HL-60/S4 (cell line): ENCODE data around the gene TMEM119.

Experiments
- in situ Hi-C: fragments of 300-500 bp; cut with MboI; formaldehyde crosslinking; loops from 2 replicates; pipeline ENCODE4 v1.14.3; 2022; ENCODE audit warnings: low sequenced_read_pairs

TMEM119 gene

GRCh38 chr12:108585864-108586263 is 12.0 kb downstream of the TMEM119 start:
- in situ Hi-C loops: no loop called here

DNA sequence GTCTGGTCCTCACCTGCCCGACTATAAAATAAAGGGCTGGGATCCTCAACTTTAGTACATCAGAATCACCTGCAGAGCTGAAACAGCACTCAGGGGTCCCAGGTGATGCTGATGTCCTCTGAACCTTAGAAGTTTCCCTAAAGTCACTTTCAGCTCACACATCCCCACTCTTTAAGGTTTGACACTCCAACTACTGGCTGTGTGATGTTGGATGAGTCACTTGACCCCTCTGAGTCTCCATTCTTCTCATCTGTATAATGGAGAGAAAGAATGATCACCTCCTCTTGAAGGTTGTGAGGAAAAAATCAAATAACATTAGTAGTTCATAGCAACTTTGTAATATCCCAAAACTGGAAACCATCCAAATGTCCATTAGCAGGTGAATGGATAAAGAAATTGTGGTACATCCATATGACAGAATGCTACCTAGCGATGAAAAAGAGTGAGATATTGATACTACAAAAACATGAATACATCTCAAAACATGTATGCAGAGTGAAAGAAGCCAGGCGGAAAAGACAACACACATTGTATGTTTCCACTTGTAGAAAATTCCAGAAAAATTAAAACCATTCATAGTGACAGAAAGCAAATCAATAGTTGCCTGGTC is 13.3 kb downstream of the TMEM119 start:
- in situ Hi-C loops: no loop called here

- in situ Hi-C loops: no loop called here
These were observed 13.9 kb downstream of the TMEM119 start for GRCh38 chr12:108583991-108584390.

DNA sequence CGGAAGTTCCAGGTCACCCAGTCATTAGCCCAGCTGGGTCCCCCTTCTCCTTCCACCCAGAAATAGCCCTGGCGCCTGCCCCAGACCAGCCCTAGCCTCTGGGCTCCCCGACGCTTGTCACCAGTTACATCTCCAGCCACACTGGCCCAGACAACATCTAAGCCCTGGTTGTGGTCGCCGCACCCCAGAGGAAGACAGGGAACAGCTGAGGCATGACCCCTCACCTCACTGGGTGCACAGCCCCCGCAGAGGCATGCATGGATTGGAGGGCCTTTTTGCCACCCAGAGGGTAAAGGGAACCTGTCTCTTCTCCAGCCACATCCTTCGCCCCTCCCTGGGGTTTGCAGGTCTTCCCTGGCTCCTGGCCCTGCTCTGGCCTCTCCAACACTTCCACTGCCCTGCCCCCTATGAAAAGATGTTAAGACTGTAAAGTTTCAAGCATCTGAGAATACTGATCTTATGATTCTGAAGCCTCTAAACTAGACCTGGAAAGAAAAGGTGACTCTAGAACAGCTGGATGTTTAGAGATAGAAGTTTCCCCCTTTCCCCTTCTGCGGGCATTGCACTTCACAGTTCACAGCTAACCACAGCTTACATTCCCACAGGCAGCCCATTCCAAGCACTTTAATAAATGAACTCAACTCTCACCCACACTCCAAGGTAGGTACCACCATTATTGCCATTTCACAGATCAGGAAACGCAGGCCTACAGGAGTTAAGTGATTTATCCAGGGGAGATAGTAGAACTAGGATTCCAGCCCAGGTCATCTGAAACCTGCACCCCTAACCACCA is 14.7 kb downstream of the TMEM119 start:
- in situ Hi-C loops: no loop called here

DNA sequence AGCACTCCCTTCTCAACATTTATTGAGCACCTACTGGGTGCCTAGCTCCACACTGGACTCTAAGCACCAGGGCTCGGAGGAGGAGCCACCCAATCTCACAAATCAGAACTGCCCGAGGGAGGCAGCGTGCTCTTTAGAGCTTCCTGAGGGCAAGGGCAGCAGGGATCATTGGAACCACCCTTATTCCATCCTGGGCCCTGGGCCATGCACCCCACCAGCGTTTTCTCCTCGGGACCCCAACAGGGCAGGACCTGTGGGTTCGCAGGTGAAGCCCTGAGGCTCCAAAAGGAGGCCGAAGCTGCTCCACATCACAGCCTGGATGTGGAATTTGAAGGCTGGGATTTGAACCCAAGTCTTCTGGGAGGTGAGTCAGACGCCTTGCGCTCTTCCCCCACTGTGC is 15.4 kb downstream of the TMEM119 start:
- in situ Hi-C loops: no loop called here

DNA sequence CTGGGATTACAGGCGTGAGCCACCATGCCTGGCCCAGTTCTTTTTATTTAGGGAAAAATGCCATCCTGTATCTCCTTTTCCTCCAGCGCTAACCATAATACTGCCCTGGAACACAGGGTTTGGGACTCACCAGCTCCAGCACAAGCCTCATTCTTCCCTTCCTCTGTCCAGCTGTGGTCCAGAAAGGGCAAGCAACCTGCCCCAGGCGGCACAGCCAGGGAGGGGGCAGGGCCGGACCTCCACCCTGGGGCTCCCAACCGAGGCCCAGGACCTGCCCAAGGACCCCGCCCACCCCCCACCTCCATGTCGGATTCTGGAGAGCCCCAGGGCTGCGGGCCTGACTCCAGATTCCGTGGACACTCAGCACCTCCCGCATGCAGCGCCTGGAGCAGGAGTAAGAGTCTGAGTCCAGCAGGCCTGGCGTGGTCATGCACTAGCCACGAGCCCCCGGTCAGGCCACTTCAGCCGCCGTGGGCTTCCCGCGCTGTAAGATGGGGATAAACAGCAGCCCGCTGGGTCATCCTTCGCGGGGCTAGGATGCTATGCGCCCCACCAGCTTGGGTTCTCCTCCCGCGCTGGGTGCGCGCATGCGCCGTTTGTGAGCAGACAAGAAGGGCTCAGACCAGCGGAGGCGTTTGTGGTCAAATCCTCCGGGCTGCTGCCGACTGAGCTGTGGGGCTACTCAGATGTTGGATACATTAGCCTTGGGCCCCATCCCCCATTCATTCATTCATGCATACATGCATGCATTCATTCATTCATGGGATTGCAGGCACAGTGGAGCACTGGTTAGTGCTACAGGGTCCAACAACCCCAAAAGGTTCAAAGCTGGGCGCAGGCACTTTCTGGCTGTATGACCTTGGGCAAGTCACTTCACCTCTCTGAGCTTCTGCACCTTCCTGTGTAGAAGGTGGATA is 16.3 kb downstream of the TMEM119 start:
- in situ Hi-C loops: no loop called here

DNA sequence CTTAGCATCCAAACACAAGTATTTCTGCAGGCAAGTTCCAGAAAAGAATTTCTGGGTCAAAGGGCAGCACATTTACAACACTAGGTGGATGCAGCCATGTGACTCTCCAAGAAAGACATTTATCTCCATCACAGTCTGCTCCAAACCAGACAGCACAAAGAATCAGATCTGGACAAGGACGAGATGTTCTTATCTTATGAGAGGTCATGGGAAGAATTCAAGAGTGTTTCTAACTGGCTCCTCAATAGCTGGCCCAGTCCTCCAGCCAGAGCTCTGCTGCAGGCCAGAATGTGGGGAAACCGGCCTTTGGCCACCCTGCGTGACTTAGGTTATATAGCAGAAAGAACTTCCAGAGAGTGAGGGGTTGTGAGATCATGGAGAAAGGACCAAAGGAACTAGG is 17.4 kb downstream of the TMEM119 start:
- in situ Hi-C loops: no loop called here

GRCh38 chr12:108578813-108579212 is 19.1 kb downstream of the TMEM119 start:
- in situ Hi-C loops: no loop called here

DNA sequence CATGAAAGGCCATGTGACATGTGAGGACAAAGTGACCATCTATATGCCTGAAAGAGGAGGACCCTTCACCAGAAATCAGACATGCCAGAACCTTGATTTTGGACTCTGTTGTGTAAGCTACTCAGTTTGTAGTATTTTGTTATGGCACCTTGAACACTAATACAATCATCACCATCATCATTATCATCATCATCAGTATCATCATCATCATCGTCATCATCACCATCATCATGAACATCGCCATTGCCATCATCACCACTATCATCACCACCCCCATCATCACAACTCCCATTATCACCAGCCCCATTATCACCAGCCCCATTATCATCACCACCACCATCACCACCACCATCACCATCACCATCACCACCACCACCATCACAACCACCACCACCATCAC is 19.6 kb downstream of the TMEM119 start:
- in situ Hi-C loops: no loop called here

- in situ Hi-C loops: no loop called here
These were observed 20.4 kb downstream of the TMEM119 start for GRCh38 chr12:108577458-108577857.

DNA sequence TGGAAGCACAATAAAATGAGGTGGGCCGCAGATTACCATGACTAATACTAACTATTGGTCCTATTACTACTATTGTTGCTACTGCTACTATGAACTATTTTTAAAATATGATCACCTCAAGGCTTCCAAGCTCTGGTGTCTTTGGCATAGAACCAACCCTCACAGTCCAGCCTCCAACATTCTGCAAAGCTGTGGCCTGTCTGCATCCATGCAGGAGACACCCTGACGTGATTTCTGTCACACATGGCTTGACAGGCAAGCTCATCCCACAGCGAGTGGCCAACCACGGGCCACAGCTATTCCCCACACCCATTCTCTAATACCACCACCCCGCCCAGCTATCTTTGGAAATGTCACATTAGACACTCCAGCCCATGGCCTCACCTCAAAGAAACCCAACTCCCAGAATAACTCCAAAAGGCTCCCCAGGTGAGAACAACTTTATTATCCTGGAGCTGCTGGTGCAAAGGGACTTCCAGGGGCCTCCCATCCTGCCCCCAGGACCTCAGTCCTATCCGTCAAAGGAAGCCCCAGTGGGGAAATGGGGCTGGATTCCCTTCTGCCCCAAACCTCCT is 21.1 kb downstream of the TMEM119 start:
- in situ Hi-C loops: no loop called here

GRCh38 chr12:108575199-108575912 is 22.5 kb downstream of the TMEM119 start:
- in situ Hi-C loops: no loop called here

DNA sequence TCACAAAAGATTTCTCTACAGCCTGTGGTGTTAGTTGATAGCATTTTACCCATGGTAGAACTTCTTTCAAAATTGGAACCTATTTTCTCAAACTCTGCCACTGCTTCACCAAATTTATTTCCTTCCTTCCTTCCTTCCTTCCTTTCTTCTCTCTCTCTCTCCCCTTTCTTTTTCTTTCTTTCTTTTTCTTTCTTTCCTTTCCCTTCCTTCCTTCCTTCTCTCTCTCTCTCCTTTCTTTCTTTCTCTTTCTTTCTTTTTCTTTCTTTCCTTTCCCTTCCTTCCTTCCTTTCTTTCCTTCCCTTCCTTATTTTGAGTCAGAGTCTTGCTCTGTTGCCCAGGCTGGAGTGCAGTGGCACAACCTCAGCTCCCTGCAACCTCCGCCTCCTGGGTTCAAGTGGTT is 23.6 kb downstream of the TMEM119 start:
- in situ Hi-C loops: loop anchor here (25.0 kb wide), 1 partner anchor 513 kb away; the partner anchor contains the start of genes ALKBH2 and UNG

DNA sequence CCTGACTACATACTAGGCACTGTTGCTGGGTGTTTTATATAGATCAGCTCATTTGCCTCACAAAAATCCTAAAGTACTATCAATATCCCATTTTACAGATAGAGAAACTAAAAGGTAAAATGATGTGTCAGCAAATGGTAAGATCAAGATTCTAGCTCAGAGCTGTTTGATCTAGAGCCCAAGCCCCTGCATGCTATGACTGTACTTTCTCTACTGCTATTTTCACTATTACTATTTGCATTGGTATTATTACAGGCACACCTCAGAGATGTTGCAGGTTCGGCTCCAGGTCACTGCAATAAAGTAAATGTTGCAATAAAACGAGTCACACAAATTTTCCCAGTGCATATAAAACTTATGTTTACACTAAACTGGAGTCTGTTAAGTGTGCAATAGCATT is 24.6 kb downstream of the TMEM119 start:
- in situ Hi-C loops: loop anchor here (25.0 kb wide), 1 partner anchor 514 kb away; the partner anchor contains the start of genes ALKBH2 and UNG

GRCh38 chr12:108572166-108572790 is 25.6 kb downstream of the TMEM119 start:
- in situ Hi-C loops: loop anchor here (25.0 kb wide), 1 partner anchor 515 kb away; the partner anchor contains the start of genes ALKBH2 and UNG

GRCh38 chr12:108571609-108572165 is 26.2 kb downstream of the TMEM119 start:
- in situ Hi-C loops: loop anchor here (25.0 kb wide), 1 partner anchor 516 kb away; the partner anchor contains the start of genes ALKBH2 and UNG

DNA sequence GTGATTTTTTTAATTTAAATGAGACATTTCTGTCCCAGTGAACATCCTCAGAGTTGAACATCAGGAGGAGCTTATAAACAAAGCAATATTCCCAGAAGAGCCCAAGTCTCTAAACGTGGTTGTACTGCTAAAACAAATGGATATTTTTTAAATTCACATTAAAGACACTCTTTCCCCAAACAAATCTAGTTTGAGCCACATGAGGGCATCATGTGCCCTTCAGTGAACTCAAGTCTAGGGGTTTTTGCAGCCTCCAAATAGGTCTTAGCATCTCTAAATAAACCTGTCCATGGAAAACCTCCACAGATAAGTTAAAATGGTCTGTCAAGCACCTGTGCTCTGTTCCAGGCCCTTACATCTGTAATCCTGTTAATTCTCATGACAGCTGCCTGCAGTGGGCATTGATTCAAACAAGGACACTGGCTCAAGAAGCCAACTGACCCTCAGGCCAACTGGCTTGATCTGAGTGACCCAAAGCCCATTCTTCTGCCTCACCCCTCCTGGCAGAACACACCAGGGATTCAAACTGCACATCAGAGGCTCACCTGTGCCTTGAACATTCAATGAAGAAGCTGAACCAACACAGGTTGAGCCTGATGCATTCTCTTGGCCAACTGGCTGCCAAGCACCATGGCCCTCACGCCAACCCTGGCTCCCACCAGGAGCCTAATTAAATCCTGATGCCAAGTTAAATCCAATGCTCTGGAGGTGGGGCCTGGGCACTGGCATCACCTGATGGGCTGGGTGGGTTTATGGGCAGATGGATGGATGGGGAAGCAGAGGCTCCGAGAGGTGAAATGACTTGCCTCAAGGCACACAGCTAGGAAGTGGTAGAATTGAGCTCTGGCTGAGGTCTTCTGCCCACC is 26.9 kb downstream of the TMEM119 start:
- in situ Hi-C loops: loop anchor here (25.0 kb wide), 1 partner anchor 516 kb away; the partner anchor contains the start of genes ALKBH2 and UNG
